Measurements from ENCODE around the gene ATP1A2.
A peak's percentile ranks its signal among the peaks of the same experiment; 100 is the strongest.

ATP1A2 gene

DNA sequence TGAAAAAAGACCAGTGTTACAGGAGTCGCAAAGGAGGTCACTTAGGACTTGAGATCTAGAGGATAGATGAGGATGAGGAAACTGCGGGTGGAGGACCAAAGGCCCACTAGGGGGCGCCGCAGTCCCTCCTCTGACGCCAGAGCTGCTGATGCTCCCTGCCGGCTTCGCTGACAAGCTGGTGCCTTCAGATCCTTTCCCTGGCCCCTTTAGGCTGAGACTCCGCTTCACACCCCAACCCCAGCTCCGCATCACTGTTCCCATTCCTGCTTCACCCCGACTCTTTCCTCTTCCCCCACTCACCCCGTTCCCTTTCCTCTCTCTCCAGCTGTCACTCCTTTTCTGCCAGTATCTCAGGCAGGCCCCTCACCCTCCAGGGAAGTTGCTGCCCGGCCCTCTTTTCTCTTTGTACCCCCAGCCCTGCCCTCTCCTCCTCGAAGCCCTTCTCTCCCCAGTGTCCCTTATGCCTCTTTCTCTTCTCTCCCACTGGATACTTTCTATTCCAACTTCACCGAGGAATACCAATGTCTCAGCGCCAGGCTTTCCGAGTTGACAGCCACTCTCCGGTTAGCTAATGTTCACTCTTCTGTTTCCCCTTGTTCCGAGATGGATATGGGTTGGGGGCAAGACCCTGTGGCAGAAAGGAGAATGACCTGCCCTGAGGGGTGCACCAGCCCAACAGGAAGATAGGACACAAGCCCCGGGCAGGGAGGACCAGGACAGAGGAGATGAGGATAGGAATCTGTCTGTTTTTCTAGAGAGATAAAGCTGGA, 29.7 kb upstream of the ATP1A2 start:
- DNase-seq: no peak

DNA sequence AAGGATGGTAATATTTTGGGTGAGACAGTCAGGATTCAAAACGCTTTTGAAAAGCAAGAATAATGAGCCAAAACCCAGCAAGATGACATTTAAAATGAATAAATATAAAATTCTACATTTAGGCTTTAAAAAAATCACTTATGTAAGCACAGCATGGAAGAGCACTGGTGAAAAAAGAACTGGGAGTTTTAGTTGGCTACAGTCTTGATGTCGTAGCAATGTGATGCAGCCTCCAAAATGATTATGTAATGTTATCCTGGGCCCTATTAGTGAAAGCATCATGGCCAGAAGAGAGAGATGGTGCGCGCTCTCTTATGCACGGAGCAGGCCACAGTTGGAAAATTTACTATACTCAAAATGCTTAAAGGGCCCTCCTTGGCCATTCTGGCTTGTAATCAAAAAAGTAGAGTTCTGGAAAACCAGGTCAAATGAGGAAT, 29.1 kb upstream of the ATP1A2 start:
- DNase-seq: no peak

DNA sequence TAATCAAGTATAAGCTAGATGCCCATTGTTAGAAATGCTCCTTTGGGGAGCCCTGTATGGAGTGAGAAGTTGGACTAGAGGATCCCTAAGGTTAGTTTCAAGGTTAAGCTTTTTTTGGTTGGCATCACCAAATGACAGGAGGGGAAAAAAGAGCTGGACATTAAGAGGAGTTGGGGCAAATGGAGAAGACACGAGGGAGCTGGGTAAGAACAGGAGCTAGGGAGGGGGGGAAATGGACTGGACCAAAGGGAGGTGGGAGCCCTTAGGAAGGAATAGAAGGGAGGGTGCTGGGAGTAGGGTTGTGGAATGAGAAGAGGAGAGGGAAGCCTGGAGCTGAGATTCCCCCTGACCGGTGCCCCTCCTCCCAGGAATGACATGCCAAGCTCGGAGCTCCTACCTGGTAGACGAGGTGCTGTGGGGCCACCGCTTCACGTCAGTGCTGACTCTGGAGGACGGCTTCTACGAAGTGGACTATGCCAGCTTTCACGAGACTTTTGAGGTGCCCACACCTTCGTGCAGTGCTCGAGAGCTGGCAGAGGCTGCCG, 28.4 kb upstream of the ATP1A2 start:
- no peak for DNase-seq

DNA sequence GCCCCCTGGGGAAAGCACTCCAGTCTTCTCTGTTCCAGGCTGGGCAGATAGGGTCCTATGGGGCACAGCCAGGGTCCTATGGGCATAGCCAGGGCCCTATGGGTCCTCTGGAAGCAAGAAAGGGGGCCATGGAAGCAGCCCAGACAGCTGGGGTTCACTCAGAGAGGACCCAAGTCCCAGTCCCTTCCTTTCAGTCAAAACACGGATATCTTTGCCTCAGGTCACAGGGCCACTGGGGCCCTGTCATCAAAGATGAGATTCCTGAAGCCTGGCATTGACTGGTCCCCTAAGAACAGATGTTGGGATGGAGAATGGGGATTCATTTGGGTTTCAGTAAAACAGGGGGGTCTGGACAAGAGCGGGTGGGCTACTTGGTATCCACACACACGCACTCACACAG, 25.7 kb upstream of the ATP1A2 start:
- DNase-seq: no peak

DNA sequence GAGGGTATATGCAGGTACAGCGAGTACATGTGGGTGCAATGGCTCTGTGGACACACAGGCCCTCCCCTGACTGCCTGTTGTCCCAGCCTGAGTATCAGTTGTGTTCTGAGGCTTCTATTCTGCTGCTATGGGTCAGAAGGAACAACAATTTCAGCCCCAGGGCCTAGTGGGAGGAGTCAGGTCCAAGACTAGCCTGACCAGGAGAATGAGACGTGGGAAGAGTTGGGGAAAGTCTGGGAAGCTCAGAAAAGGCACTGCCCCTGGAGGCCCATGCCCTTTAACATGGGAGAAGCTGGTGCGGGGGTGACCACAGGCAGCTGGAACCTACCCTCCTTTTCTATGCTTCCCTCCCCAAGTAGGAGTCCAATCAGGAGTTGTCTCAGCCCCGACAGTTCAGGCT, 24.8 kb upstream of the ATP1A2 start:
- DNase-seq: no peak

DNA sequence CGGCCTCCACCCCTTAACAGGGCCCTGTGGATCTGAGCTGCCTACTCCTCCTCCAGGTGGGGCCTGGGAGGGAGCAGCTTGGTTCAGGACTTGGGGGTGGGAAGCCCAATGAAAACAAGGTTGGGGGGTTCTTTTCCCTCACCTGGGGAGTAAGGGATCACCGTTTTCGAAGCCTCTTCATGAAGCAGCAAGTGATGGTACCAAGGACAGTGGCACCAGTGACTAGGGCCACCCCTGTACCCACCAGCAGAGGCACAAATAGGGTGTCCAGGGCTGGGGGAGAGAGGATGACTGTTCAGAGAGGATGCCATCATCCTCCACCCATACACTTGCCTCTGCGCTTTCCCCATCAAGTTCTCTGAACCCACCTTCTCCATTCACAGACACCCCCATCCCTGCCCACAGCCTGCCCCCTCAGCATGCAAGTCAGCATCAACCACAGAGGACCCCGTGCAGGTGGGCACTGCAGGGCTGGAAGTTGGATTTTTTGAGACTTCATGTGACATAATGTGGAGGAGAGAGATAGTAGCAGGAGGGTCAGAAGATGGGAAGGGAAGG, 23.8 kb upstream of the ATP1A2 start:
- no peak for DNase-seq

DNA sequence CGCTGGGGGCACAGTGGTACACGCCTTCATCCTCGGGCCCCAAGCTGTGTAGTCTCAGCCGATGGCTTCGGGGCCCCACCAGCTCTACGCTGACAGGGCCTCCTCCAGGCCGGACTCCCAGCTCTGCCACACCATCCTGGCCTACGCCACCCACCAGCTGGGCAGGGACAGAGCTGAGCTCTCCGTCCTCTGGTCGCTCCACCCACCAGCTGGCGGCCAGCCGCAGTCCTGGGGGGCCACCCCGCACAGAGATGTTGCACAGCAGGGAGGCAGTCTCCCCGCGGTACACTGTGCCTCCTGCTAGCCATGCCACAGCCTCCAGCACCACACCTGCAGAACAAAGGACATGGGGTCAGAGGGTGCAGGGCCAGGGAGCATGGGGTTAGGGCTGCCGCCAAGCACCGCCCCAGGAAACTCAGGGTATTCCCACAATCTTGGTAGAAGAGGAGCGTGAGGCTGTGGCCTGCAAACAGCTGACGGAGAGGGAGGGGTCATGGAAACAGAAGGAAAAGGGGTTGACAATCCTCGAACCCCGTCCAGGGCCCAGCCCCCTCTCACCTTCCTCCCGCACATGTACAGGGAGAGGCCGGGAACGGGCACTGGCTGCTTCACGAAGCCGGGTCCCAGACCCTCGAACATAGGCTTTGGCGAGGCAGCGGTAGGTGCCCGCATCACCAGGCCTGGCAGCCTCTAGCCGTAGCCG, 23.0 kb upstream of the ATP1A2 start:
- no peak for DNase-seq

DNA sequence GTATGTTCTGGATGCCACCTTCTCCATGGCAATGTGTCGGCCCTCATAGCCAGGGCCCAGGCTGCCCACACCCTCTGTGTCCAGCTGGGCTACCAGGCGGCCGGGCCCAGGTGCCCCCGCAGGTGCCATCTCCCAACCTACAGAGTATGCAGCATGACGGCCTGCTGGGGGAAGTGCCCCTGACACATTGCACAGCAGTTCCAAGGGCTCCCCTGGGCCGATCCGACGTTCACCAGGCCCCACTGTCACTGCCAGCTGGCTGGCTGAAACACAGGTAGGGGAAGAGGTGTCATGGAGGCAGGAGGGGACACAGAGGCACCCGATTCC, 22.5 kb upstream of the ATP1A2 start:
- DNase-seq: no peak

DNA sequence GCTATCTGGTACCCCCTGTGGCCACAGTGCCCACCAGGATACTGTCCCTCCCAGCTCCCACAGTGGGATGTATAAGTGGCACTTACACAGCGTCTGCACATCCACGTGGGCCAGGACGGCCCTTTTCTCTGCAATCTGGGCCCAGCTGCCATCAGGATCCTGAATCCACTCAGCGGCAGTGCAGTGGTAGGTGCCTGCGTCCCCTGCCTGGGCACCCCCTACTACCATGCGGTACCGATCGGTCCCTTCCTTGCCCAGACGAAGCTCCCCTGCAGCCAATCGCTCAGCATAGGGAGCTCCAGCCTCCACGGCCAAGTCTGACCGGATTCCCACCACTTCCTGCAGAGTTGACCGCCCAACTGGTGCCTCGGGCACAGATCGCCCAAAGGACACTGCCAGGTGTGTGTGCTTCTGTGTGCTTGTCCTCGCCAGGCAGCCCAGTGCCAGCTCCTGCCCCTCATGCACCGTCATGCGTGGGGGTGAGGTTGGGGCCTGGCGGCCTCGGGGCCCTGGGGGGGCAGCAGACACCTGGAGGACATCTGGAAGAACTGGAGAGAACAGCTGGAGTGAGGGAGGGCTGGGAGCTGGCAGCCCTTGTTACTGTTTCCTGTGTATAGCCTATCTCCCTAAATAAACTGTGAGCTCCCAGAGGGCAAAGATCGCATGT, 21.8 kb upstream of the ATP1A2 start:
- DNase-seq: no peak

DNA sequence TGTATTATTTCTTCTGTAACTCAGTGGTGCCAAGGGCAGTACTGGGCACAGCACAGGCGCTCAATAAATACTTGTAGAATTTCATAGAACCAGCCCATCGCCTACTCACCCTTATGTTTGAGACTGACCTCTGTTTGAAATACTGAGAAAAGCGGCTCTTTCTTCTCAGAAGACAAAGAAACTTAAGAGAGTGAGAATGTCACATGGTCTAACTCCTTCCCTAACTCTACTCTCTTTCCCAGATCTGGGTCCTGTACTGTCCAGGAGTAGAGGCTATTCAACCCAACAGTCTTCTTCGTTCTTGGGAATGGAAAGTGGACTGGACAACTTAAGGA, 21.3 kb upstream of the ATP1A2 start:
- DNase-seq: no peak

DNA sequence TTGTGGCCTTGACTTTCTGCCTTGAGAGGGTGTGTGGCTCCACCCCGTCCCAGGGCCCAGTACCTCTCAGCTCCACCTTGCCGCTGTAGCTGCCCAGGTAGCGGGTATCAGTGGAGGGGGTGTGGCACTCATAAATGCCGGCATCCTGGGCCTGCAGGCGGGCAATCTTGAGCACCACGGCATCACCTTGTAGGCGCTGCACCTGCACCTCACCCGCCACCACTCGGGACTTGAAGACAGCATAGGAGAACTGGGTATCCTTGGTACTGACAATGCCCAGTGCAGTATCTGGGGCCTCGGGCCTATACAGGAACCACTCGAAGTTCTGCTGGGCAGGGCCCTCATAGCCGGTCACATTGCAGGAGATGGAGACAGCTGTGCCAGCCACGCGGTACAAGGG, 20.8 kb upstream of the ATP1A2 start:
- DNase-seq: no peak

DNA sequence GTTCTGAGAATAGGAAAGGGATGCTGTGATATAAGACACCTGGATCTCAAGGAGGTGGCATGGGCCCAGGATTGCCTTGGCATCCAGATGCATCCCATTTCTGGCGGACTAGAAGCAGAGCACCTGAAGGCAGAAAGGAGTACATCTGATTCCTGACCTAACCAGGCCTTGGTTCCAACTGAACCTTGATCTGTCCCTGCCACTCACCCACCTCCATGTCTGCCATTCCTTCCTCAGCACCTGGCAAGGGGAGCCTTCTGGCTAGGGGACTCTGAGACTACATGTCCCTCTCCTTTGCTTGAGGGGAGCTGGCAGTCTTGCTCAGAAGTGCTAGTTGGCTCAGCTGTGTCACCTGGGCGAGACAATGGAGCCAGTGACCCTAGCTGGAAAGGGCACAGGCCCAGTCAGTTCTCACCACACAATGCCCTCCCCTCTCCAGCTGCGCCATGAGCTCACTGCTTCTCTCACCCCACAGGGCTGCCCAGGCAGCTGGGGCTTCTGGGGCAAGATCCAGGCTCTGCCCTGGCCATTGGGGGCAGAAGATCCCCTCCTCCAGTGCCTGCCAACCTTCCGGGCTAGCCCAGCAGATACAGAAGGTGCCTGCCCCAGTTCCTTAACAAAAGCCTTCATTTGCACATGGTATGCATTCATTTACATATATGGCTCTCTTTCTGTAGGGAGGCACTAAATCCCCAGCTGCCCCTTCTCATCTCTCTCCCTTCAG, 20.0 kb upstream of the ATP1A2 start:
- no peak for DNase-seq

DNA sequence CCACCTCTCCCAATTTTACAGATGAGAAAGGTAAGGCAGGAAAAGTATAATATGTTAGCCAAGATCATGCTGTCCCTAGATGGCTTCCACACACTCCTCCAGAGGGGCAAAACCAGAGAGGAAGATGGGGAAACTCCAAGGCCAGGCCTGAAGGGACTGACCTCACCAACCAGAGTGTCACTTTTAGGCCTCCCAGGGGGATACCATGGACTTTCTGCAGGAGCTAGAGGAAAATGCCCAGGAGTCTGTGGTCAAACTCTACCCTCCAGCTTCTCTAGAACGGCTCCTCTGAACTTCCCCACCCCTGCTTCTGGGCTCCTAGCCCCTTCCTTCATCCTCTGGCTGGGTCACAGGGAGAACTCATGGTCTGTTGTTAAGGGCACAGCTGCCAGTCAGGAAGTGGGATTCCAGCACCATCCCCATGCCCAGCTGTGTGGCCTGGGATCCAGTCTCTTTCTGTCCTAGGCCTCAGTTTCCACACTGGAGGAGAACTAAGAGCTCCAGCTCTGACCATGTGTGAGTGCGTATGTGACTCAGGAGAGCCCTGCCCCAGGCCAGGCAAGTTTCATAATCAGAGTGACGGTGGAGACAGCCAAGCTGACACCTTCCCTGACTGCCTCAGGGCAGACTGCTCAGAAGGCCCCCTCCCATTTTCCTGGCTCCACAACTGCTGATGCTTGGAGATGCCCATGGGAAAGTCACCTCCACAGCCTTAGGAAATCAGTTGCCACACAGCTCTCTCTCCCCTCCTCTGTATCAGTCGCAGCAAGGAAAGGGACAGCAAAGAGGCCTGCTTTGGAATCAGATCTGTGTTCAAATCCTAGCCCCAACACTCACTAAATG, 19.1 kb upstream of the ATP1A2 start:
- DNase-seq: no peak

DNA sequence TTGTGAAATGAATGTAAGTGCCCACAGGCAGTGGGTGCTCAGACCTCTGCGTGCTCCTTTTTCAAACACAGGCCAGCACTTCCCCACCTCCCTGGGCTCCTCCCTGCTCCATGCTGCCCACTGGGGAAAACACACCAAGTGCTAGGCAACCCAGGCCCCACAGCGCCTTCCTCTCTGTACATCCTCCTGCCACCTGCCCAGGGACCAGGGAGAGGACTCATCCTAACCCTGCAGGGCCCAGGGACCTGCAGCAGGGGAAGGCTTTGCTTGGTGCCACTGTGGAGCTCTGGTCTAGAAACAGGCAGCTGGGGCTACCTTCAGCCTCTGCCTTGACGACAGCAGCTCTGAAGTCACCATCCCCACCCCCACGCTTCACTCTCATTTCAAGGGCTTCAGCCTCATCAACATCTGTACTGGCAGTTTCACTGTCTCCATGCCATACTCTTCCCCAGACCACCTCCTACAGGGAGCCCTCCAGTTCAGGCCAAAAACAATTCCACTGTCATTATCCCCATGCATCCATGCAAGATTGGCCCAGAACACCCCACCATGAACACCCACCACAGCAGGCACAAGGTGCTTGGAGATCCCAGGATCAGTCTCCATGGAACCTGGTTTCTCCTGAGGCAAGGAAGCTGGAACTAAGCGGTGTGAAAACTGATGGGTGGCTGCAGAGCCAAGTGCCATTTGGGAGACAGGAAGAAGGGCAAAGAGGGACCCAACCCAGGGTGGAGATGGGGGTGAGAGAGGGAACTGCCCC, 18.2 kb upstream of the ATP1A2 start:
- no peak for DNase-seq

DNA sequence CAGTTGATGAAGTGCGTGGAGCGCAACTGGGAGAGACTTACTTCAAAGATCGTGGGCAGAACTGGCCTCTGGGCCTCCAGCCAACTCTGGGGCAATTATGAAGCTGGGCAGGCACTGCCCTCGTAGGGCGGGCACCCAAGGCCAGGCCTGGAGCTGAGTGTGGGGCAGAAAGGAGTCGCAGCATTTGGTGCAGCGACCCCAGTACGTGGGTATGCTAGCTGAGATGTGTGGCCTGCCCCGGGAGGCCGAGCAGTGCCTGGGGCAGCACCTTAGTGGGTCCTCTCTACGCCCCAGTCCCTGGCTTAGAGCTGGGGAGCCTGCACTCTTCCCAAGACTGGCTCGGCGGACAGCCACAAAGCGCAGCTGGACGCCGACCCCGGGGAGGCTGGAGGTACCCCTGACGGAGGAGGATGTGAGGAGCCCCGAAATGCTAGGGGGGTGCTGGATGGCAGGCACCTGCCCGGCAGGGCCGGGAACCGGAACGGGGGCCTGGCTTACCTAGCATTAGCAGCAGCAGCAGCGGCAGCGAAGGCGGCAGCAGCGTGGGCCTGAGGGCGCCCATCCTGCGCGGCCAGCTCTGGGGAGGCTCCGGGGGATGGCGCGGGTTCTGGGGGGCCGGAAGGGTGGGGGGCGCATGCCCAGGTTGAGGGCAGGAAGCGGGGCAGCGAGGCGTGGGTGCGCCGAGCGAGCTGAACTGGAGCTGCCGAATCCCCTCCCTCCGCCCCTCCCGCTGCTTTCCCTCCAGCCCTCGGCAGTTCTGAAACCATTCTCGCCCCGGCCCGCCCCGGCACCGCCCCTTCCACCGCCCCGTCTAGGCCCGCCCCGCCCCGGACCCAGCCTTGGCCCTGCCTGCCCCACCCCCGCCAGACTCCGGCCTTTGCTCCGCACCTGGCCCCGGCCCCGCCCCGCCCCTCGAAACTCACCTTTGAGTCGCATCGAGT, 17.4 kb upstream of the ATP1A2 start, which contains the start of gene IGSF8:
IGSF8 (minus strand) TSS at position 709 of the 941 bp plus-strand sequence; CDS start at position 562, 147 bp downstream.
- DNase-seq: peak; percentile 68

DNA sequence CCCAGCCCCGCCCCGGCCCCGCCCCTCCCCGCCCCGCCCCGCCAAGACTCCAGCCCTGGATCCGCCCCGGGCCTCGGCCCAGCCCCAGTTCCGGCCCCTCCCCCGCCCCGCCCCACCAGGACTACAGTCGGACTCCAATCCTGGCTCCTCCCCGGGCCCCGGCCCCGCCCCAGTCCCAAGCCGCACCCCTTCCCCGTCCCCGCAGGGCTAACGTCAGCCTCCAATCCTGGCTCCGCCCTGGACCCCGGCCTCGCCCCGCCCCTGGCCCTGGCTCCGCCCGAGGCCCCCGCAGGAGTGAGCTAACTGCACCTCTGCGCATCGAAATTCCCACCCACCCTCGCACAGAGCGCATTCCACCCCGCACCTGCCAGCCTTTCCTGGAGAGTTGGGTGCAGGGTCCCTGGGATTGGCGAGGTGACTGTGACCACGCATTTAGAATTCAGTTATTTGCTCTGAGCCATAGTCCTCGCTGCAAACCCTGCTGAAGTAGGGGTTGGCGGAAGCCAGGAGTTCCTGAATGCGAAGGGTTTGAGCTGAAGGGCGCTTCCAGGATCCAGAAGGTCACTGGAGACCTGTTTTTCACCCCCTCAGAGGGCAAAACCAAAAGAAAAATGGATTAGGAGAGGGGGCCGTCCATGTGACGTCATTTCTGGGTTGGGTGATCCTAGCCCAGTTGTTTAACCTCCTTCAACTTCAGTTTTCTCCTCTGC, 16.6 kb upstream of the ATP1A2 start:
- peak; percentile 83 for DNase-seq

DNA sequence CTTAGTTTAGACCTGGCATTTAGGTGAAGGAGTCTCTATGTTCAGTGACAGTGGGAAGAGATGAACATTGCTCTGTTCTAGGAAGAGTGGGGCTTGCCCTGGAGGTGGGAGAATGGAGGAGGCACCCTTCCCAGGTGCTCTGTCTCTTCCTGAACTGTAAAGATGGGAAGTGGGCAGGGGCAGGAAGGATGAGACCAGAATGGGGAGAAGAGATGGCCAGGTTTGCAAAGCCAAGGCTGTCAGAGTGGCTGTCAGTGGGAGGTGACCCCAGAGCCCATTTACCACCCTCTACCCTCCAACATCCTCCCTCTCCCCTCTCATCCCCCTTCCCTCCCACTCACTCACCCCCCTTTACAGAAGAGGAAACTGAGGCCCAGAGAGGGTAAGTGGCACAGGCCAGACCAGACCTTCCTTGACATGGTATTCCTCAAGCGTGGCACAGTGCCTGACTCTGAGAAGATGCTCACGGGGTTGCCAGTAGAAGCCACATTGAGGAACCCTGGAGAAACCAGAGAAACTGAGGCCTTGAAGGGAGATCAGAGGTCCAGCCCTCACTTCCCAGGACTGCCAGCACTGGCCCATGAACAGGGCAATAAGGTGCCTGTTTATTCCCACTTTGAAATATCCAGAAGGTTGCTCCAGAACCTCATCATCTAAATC, 15.7 kb upstream of the ATP1A2 start:
- no peak for DNase-seq

DNA sequence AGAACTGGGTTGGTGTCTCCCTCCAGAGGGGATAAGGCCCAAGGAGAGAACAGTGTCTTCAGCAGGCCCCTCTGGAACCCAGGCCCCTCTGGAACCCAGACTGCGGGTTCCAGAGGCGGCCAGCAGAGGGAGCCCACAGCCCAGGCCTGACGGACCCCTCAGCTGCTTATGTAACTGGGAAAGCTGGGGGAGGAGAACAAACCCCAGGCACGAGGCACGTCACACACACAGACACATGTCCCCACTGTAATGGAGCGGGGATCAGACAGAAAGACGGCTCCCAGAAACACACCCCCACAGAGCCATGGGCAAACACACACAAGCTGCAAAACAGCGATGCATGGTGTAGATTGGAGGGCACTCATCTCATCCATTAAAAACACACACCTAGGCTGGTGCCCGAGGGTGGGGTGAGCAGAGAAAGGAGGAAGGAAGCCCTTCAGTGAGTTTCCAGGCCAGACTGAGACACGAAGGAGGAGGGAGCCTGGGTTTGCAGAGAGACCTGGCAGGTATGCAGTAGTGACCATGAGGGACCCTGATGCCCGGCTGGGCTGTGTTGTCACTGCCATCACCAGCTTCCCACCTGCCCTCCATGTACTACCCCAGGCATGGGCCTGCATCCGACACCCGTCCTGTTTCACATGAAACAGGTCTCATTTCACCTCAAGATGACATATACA, 14.4 kb upstream of the ATP1A2 start:
- DNase-seq: no peak
